Pancreas (tissue), 10 donors: ENCODE measurements around the gene CDH4. TPM values are rescaled to one million over a fixed set of nuclear protein-coding genes. Genes with fewer than 3 reads are reported as not detected.

ENCODE experiments used
- ATAC-seq, 4 donors: fragments of 200-7000 bp; cut with Tn5 transposase; one replicate each; pipeline versions ENCODE4 v1.8.0 to v1.9.1; 2020; ENCODE audit warnings: mild to moderate bottlenecking in 4 of 4, moderate library complexity in 4 of 4
- DNase-seq, 6 donors: peaks; one replicate each; pipeline ENCODE4 v3.0.0-alpha.2; 2020
- FAIRE-seq: peaks from 2 replicates; lab custom pipeline; 2012; peaks lifted over from hg19 to GRCh38; lab: Jason Lieb, UNC
- H3K27ac ChIP-seq, 4 donors: fragments of 200-600 bp; sonication (generic); 1 replicate in 3 of 4; 2 replicates in 1 of 4; pipeline versions ENCODE4 v1.5.0 to v1.8.0; 2020
- H3K27me3 ChIP-seq, 4 donors: fragments of 200-600 bp; one replicate each; pipeline ENCODE4 v1.8.0; 2021
- H3K36me3 ChIP-seq, 3 donors: fragments of 200-600 bp; sonication (generic) in 1 of 3; one replicate each; pipeline versions ENCODE4 v1.5.0 to v1.8.0; 2020 to 2021
- H3K4me1 ChIP-seq, 3 donors: fragments of 200-600 bp; one replicate each; pipeline ENCODE4 v1.8.0; 2021
- H3K4me3 ChIP-seq, 4 donors: fragments of 200-600 bp; sonication (generic) in 2 of 4; one replicate each; pipeline versions ENCODE4 v1.5.0 to v1.8.0; 2020 to 2021
- H3K9me3 ChIP-seq, 4 donors: fragments of 200-600 bp; one replicate each; pipeline ENCODE4 v1.8.0; 2021
- CTCF ChIP-seq, 4 donors: fragments of 200-600 bp; sonication (generic) in 3 of 4; IDR thresholded peaks; one replicate each; pipeline versions ENCODE4 v1.5.0 to v1.8.0; 2021; ENCODE audit warnings: antibody characterized with exemption in 4 of 4
- WGBS, 2 donors: extraction: QIAGEN DNeasy Blood & Tissue Kit; methylation state at CpG; one replicate each; pipeline ENCODE4 v1.1.7; 2013; 5-methylcytosine and 5-hydroxymethylcytosine counted together
- intact Hi-C, 3 donors: fragments of 100-400 bp; cut with DNase I; formaldehyde crosslinking; loops; one replicate each; pipeline versions ENCODE4 v1.11.1 to v1.14.2; 2022
- polyA plus RNA-seq, 2 donors: library from polyadenylated mRNA; stranded (reverse); fragments of 200-250 nt; gene quantifications; one replicate each; pipeline ENCODE4 v1.2.3, GENCODE V29; 2013
- total RNA-seq, 6 donors: library from RNA; stranded (reverse); fragmentation: NEBNext Ultra II Directional in 4 of 6; extraction: Animal tissue kit (Norgen Biotek cat#: 25700) in 4 of 6; gene quantifications; one replicate each; pipeline versions ENCODE4 v1.2.1 to v1.2.4, GENCODE V29; 2021 to 2023
- donor health status: healthy with polysubstance abuse.
- donor health status: DM: no; HTN: no; CAD: no; lungs with moderate emphysema.
- donor health status: DM: no; HTN: no; CAD: no.
- donor health status: control.
- donor health status: control.
- donor health status: Bipolar disorder and iron deficiency.
- donor health status: DM: yes; HTN: yes; CAD: no.
- donor health status: DM: no; HTN: no; CAD: no.
- donor health status: DM: no; HTN: no; CAD: no.
- donor health status: DM: yes; HTN: yes; CAD: no.

Gene CDH4
- total and polyA plus RNA-seq, 8 donors = 0.04 to 1.4 (median 0.27) TPM

- Histone ChIP-seq H3K4me1 (no peaks in the 10 kb centered on the region), H3K9me3 (no peaks in the 10 kb centered on the region), H3K36me3 (no peaks in the 10 kb centered on the region), H3K27ac (no peak overlapping the region), H3K27me3 (no peaks in the 10 kb centered on the region), H3K4me3 (no peak overlapping the region)
- no peak for DNase-seq
- 58 to 72% methylated on average over 17 of the region's 17 CpGs for WGBS, 2 donors
- no peak for TF ChIP-seq CTCF (IDR thresholded peaks at IDR 0.05)
- no peak for FAIRE-seq
- intact Hi-C loops = no loop called here
- ATAC-seq = no peak
Observed at GRCh38 chr20:61314326-61315010, 62.4 kb downstream of the CDH4 start.

GRCh38 chr20:61315319-61315718 is 63.3 kb downstream of the CDH4 start:
- no peaks in the 10 kb centered on the region for H3K4me1 ChIP-seq

GRCh38 chr20:61316346-61316745 is 64.3 kb downstream of the CDH4 start:
- Histone ChIP-seq H3K4me1 (no peaks in the 10 kb centered on the region), H3K27ac (no peak overlapping the region), H3K4me3 (no peak overlapping the region), H3K27me3 (no peaks in the 10 kb centered on the region), H3K36me3 (no peaks in the 10 kb centered on the region), H3K9me3 (no peaks in the 10 kb centered on the region)
- FAIRE-seq (no peak), DNase-seq (no peak), ATAC-seq (no peak)
- no peak for TF ChIP-seq CTCF (IDR thresholded peaks at IDR 0.05)
- WGBS, 2 donors = 69 to 72% methylated on average over 10 of the region's 10 CpGs
- intact Hi-C loops = no loop called here

More at GRCh38 chr20:61315319-61315718, 63.3 kb downstream of the CDH4 start:
- no peak for FAIRE-seq
- intact Hi-C loops = no loop called here
- Histone ChIP-seq H3K9me3 (no peaks in the 10 kb centered on the region), H3K27me3 (no peaks in the 10 kb centered on the region), H3K4me3 (no peak overlapping the region), H3K36me3 (no peaks in the 10 kb centered on the region), H3K27ac (no peak overlapping the region)
- WGBS, 2 donors = 59 to 67% methylated on average over 9 of the region's 9 CpGs
- no peak for TF ChIP-seq CTCF (IDR thresholded peaks at IDR 0.05)
- ATAC-seq = no peak
- DNase-seq = no peak

GRCh38 chr20:61317966-61318530 is 66.0 kb downstream of the CDH4 start:
- FAIRE-seq (no peak), DNase-seq (no peak)

More at GRCh38 chr20:61317966-61318530, 66.0 kb downstream of the CDH4 start:
- intact Hi-C loops = no loop called here
- no peak for TF ChIP-seq CTCF (IDR thresholded peaks at IDR 0.05)
- Histone ChIP-seq H3K9me3 (no peaks in the 10 kb centered on the region), H3K27ac (no peak overlapping the region), H3K27me3 (no peaks in the 10 kb centered on the region), H3K4me3 (no peak overlapping the region), H3K4me1 (no peaks in the 10 kb centered on the region), H3K36me3 (no peaks in the 10 kb centered on the region)
- ATAC-seq = no peak
- 33 to 51% methylated on average over 12 of the region's 12 CpGs for WGBS, 2 donors
